DMS79 treated with DMSO at 0.1 percent for 48 hours (cell line): ENCODE data around the gene LMO7.
"Not testable (repeated sequence)": the region's sequence is repeated elsewhere in the genome, so short reads cannot be mapped to it uniquely, and the experiment has no call there.

Source experiments
- DNase-seq: peaks from one replicate; lab custom pipeline; 2025; lab: John Stamatoyannopoulos, UW

LMO7 gene

GRCh38 chr13:75647126-75647784 lies 11.1 kb downstream of the LMO7 start:
- no peak for DNase-seq

- no peak for DNase-seq
Observed at GRCh38 chr13:75648446-75648845, 12.3 kb downstream of the LMO7 start.

GRCh38 chr13:75651013-75651412 lies 14.9 kb downstream of the LMO7 start:
- no peak for DNase-seq

GRCh38 chr13:75652726-75653125 lies 16.6 kb downstream of the LMO7 start:
- DNase-seq: no peak

- no peak for DNase-seq
Observed at GRCh38 chr13:75656425-75656989, 20.4 kb downstream of the LMO7 start.

GRCh38 chr13:75657111-75657510 lies 21.0 kb downstream of the LMO7 start:
- DNase-seq: no peak

GRCh38 chr13:75660694-75661093 lies 24.6 kb downstream of the LMO7 start:
- DNase-seq: no peak

GRCh38 chr13:75661443-75661842 lies 25.3 kb downstream of the LMO7 start:
- DNase-seq: no peak

GRCh38 chr13:75666646-75667351 lies 30.7 kb downstream of the LMO7 start:
- DNase-seq: no peak

GRCh38 chr13:75669706-75670105 lies 33.6 kb downstream of the LMO7 start:
- DNase-seq: no peak

- DNase-seq: no peak
Observed at GRCh38 chr13:75670496-75670895, 34.4 kb downstream of the LMO7 start.

- DNase-seq: no peak
Observed at GRCh38 chr13:75675421-75675820, 39.3 kb downstream of the LMO7 start.

- DNase-seq: no peak
Observed at GRCh38 chr13:75679459-75679858, 43.3 kb downstream of the LMO7 start.

- DNase-seq: not testable (repeated sequence)
Observed at GRCh38 chr13:75680251-75680650, 44.1 kb downstream of the LMO7 start.

- no peak for DNase-seq
Observed at GRCh38 chr13:75682326-75682725, 46.2 kb downstream of the LMO7 start.

GRCh38 chr13:75685239-75685697 lies 49.1 kb downstream of the LMO7 start:
- no peak for DNase-seq

GRCh38 chr13:75687150-75687763 lies 51.1 kb downstream of the LMO7 start:
- DNase-seq: no peak

- DNase-seq: no peak
Observed at GRCh38 chr13:75689686-75690085, 53.6 kb downstream of the LMO7 start.

- no peak for DNase-seq
Observed at GRCh38 chr13:75690607-75691006, 54.5 kb downstream of the LMO7 start.

- no peak for DNase-seq
Observed at GRCh38 chr13:75691183-75691582, 55.1 kb downstream of the LMO7 start.

GRCh38 chr13:75693227-75693626 lies 57.1 kb downstream of the LMO7 start:
- no peak for DNase-seq

GRCh38 chr13:75694722-75695121 lies 58.6 kb downstream of the LMO7 start:
- no peak for DNase-seq

- peak; percentile 35 for DNase-seq
Observed at GRCh38 chr13:75695908-75696307, 59.8 kb downstream of the LMO7 start.
